Heart left ventricle (tissue), 13 donors: Measurements from ENCODE around the gene MSMP.

ENCODE experiments used
- POLR2A ChIP-seq, 2 donors: fragments of 450-650 bp; IDR thresholded peaks; one replicate each; pipeline ENCODE4 v1.6.1; 2017; ENCODE audit warnings: antibody characterized with exemption in 2 of 2, mild to moderate bottlenecking in 2 of 2, moderate library complexity in 2 of 2
- TF ChIP-seq, protein P1 (sequence below), 12 donors: fragments of 200-600 bp; sonication (generic) in 4 of 12; IDR thresholded peaks; one replicate each; pipeline versions ENCODE4 v1.5.0 to v1.8.0; 2018 to 2022; ENCODE audit warnings: antibody characterized with exemption in 12 of 12, mild to moderate bottlenecking in 5 of 12
- donor health status: ischemic (EF 13 %, LVEDD 7.1; RV severe dilation, severe dysfunction).
- donor health status: DM: no; HTN: yes; CAD: no.
- donor health status: DM: no; HTN: no; CAD: no.
- donor health status: ischemic (EF 25% LVEDD 6.9; RV normal size, moderate dysfunction).
- donor health status: ischemic (EF 25% LVEDD 5.7; RV mildly dilated, moderate dysfunction).
- donor health status: ischemic (EF 35%, LVEDD 5.7; RV mildly dilated, moderate dysfunction).
- donor health status: nonischemic (EF 11% LVEDD 7.7; RV severe dilation, severe dysfunction).
- donor health status: DM: yes; HTN: yes; CAD: no.
- donor health status: PGD.
- donor health status: ischemic (EF 29% LVEDD 5.4; RV normal size, mild dysfunction).
- donor health status: nonischemic (EF 23%, LVEDD 6.1; RV moderate dilation, normal function).

DNA sequence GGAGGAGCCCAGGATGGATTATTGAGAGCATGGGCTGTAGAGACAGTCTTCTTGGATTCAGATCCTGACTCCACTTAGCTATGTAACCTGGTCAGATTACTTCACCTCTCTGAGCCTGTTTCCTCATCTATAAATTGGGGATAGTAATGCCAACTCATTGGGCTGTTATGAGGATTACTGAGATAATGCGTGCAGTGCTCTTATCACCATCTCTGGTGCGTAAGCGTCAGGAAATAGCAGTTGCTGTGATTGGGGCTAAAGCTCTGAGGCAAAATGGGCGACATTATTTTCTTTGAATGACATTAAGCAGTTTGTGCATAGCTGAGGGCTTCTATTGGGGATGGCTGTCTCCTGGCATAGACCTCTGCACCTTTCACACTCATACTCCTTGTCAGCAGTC, 995 bp upstream of the MSMP start:
- TF ChIP-seq, protein P1, sequence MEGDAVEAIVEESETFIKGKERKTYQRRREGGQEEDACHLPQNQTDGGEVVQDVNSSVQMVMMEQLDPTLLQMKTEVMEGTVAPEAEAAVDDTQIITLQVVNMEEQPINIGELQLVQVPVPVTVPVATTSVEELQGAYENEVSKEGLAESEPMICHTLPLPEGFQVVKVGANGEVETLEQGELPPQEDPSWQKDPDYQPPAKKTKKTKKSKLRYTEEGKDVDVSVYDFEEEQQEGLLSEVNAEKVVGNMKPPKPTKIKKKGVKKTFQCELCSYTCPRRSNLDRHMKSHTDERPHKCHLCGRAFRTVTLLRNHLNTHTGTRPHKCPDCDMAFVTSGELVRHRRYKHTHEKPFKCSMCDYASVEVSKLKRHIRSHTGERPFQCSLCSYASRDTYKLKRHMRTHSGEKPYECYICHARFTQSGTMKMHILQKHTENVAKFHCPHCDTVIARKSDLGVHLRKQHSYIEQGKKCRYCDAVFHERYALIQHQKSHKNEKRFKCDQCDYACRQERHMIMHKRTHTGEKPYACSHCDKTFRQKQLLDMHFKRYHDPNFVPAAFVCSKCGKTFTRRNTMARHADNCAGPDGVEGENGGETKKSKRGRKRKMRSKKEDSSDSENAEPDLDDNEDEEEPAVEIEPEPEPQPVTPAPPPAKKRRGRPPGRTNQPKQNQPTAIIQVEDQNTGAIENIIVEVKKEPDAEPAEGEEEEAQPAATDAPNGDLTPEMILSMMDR (IDR thresholded peaks at IDR 0.05) = no peak
- no peak for TF ChIP-seq POLR2A (IDR thresholded peaks at IDR 0.05)
